Adipose tissue (tissue), 3 donors: ENCODE measurements around the gene DLST. TPM values are rescaled to one million over a fixed set of nuclear protein-coding genes. Genes with fewer than 3 reads are reported as not detected.

ENCODE experiments used
- H3K27ac ChIP-seq: one replicate; pipeline ENCODE4 v1.5.1; 2013; ENCODE audit warnings: low read depth, low read length
- WGBS, 3 donors: extraction: QIAGEN DNeasy Blood & Tissue Kit; methylation state at CpG; one replicate each; pipeline ENCODE4 v1.1.7; 2013; 5-methylcytosine and 5-hydroxymethylcytosine counted together
- polyA plus RNA-seq, 3 donors: library from polyadenylated mRNA; stranded (reverse); fragments of 200-250 nt; gene quantifications; one replicate each; pipeline ENCODE4 v1.2.3, GENCODE V29; 2013
- donor health status: healthy with polysubstance abuse.
- donor health status: Bipolar disorder and iron deficiency.
- donor health status: healthy.

DLST gene
- 100 to 1,000 TPM in 1 of 3 donors, 10 to 100 TPM in 2; 42.7 to 112 (median 54.1) TPM for polyA plus RNA-seq

GRCh38 chr14:74881431-74882102 lies at the start of gene DLST:
Gene DLST, plus strand, starts transcription at chr14:74881916. Its CDS starts 38 bp downstream, at chr14:74881954.
- 1% methylated on average over 45 to 53 of the region's 53 CpGs for WGBS, 3 donors
- H3K27ac ChIP-seq, result peak within 1 kb of the TSS; percentile 98

GRCh38 chr14:74832849-74833248 lies 48.9 kb upstream of the DLST start:
- no peak overlapping the region for H3K27ac ChIP-seq
- 85 to 94% (median 94%) methylated on average over 4 of the region's 4 CpGs for WGBS, 3 donors

- no peak overlapping the region for H3K27ac ChIP-seq
- WGBS, 3 donors, result 74 to 91% (median 76%) methylated on average over 5 of the region's 5 CpGs
These were observed 46.9 kb upstream of the DLST start for GRCh38 chr14:74834692-74835392.

- no peak overlapping the region for H3K27ac ChIP-seq
- 82 to 85% (median 83%) methylated on average over 7 of the region's 7 CpGs for WGBS, 3 donors
These were observed 46.0 kb upstream of the DLST start for GRCh38 chr14:74835645-74836250.

DNA sequence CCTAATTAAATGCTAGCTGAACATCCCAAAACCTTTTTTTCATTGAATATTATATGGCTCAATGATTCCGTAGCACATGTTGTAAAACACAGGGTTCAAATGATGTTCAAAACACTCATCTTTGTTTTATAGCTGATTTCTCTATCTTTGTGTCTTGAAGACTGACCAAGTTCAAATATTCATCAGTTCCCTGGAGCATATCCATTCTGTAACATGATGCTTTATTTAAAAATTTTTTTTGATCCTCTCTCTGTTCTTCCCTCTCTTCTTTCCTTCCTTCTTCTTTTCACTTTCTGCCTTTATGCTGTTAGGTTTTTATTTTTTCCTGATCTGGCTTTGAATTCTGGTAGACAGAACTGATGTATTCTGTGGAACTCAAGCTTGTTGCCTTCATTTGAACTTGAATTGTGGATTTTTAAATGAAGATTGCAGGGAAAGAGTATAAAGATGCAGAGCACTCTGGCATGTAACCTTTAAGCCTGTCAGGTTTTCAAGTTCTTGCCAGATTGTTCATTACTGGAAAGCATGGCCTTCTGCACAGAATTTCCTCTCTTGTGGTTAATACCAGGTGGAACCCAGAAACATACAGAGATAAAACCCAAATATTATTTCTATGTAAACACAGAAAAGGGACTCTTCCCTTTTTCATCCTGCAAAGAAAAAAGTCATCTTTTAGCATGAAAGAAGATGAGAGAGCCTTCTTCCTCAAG lies 45.3 kb upstream of the DLST start:
- 70 to 95% (median 80%) methylated on average over 1 of the region's 1 CpG for WGBS, 3 donors
- no peak overlapping the region for H3K27ac ChIP-seq

GRCh38 chr14:74838166-74838565 lies 43.5 kb upstream of the DLST start:
- 24 to 75% (median 27%) methylated on average over 2 of the region's 2 CpGs for WGBS, 3 donors
- H3K27ac ChIP-seq, result no peak overlapping the region

- H3K27ac ChIP-seq, result no peak overlapping the region
- 86 to 95% (median 93%) methylated on average over 5 of the region's 5 CpGs for WGBS, 3 donors
These were observed 41.1 kb upstream of the DLST start for GRCh38 chr14:74840603-74841030.

DNA sequence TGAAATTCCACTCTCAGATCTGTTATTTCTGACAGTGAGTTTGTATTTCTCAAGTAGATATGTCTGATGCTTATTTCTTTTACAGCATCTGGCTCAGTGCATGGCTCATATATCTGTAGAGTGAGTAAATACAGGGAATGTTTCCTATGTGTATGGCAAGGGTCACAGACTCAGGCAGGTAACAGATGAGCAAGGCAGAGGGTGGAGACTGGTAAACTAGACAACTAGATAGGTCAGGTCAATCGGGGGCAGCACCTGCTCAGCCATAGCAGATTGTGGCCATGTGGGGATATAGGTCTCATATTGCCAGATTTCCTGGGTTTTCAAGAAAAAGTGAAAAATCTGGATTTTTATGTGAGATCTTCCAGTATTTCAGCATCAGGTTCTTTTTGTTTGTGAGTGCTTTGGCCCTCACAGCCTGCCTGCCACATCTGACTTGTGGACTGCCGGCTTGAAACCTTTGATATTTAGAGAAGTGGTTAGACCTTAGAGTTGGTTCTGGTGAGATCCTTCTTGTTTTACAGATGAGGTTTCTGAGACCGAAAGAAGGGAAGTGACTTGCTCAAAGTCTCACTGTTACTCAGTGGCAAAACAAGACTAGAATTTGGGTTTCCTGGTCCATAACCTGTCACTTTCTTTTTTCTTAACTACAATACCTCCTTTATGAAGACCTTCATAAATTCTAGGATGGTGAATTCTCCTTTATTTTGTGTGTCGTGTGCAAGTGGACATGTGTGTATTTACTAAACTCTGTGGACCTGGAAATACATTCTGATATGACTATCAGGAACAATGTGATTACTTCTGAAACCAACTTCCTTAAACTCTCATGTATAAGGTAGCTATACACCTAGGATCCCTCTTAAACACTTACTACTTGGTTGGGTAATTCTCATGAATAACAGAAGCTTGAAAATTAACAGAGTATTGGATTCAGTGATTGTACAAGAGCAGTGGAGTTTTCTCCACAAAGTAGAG lies 40.2 kb upstream of the DLST start:
- WGBS, 3 donors, result 69 to 83% (median 82%) methylated on average over 4 of the region's 4 CpGs
- H3K27ac ChIP-seq, result no peak overlapping the region

GRCh38 chr14:74843653-74844052 lies 38.1 kb upstream of the DLST start:
- H3K27ac ChIP-seq, result no peak overlapping the region

DNA sequence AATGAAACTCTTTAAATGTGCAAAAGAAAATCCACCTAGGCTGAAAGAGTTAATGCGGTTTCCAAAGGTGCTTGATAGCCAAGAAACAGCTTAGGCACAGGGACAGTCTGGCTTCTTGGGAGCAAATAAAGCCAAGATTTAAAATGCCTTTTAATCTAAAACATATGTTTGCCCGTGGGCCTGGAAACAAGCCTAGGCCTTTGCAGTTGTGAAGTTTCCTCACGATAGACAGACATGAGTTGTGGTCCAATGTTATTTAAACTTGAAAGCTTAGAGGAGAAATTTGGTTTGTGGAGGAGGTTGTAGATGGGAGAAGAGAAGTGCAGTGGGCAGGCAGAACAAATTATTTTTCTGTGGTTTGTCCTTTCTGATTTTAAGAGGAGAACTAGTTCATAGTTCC lies 35.5 kb upstream of the DLST start:
- 38 to 68% (median 55%) methylated on average over 3 of the region's 3 CpGs for WGBS, 3 donors
- no peak overlapping the region for H3K27ac ChIP-seq

DNA sequence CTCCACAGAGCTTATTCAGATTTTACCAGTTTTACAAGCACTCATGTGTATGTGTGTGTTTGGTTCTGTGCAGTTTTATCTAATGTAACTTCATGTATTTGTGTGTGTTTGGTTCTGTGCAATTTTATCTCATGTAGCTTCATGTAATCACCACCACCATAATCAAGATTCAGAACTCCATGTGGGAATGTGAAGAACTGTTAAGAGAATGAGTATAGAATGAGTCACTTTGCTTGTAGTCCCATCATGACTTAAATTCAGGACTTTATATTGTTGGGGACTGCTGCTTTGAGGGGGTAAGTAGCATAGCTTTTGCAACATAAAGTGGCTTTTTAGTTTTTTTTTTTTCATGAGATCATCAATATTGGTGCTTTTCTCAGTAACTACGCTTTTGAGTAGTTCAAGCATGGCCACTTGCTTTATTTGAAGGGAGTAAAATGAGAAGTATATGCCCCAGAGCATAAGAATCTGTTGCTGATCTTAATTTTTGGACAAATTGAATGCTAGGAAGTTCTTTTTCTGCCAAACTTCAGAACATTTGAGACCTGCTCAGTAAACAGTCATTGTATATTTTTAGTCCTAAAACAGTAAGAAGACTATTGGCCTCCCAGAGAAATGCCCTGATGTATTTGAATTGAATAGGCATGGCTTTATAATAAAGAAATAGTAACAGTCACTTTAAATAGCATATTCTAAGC lies 34.6 kb upstream of the DLST start:
- no peak overlapping the region for H3K27ac ChIP-seq
- 93 to 100% (median 94%) methylated on average over 1 of the region's 1 CpG for WGBS, 3 donors

DNA sequence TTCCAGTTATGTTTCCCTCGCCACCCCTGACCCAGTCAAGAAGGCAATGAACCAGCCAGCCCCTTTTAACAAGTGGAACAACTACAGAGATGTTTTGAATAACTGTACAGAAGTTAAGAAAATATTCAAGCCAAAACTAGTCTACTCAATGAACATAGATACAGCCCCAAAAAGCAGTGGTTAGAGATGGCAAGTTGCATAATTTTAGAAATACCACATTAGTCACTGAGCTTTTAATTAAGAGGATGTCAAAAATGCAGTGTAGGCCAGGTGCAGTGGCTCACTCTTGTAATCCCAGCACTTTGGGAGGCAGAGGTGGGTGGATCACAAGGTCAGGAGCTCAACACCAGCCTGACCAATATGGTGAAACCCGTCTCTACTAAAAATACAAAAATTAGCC lies 32.9 kb upstream of the DLST start:
- H3K27ac ChIP-seq, result no peak overlapping the region
- WGBS, 3 donors, result 74 to 93% (median 89%) methylated on average over 2 of the region's 2 CpGs

DNA sequence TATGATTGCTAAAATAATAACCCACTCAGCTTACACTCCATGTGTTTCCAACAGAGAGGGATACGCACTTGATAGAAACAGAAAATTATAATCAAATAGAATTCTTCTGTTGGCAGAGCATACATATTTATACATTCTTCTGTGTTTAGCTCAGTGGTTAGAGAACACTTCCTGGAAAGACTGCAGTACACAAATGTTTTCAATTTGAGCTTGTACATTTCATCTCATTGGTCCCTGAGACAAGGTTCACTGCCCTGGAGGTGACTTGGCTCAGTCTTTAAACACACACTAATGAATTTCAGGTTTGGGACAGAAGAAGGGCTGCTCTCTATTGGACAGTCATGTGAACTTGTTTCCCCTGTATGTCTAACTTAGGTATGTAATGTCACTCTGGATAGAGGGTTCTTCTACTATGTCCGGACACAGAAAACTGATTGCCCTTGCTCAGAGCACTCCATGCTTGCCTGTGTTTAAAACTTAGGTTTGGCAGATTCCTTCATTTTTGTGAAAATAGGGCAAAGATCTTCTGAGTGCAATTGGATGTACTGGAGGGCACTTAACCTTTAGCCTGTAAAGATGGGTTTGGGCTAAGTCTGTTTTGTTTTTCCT lies 28.7 kb upstream of the DLST start:
- 40 to 72% (median 51%) methylated on average over 2 of the region's 2 CpGs for WGBS, 3 donors
- no peak overlapping the region for H3K27ac ChIP-seq

- 37 to 45% (median 42%) methylated on average over 4 of the region's 4 CpGs for WGBS, 3 donors
- H3K27ac ChIP-seq, result no peak overlapping the region
These were observed 28.1 kb upstream of the DLST start for GRCh38 chr14:74853581-74853980.

- no peak overlapping the region for H3K27ac ChIP-seq
- 57 to 67% (median 60%) methylated on average over 7 of the region's 7 CpGs for WGBS, 3 donors
These were observed 26.7 kb upstream of the DLST start for GRCh38 chr14:74855021-74855420.

DNA sequence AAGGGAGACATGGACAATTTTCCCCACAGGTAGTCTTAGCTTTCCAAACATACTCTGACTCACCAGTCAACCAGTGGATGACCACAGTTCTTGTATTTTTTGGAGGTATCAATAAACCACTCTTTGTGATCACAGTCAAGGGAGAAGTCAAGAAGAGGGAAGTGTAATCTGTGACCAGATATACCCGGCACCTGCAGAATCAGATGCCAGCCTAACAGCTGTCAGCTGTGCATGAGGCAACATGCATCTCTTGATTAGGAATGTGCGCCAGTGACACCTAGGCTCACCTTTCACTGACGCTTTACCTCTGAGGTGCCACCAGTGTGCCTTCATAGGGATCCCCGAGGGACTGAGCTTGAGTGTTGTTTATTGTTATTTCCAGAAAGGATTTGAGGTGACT lies 25.8 kb upstream of the DLST start:
- H3K27ac ChIP-seq, result no peak overlapping the region
- WGBS, 3 donors, result 70 to 80% (median 78%) methylated on average over 4 of the region's 4 CpGs

DNA sequence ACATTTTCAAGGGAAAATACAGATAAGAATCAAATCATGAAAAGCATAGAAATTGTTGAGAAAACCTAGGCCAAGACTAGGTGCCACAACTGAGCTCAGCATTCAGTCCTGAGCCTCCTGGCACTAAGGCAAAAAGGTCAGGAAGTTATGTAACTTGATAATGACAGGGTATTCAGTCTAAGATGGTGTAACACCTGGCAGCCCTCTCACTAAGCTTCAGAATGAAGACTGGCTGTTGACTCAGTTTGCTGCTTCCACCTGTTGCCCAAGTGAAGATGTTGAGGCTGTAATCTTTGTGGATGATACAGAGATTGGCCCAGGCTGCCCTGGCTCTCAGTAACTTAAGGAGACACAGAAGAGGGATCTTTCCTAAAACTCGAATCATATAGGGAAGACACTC lies 25.4 kb upstream of the DLST start:
- H3K27ac ChIP-seq, result no peak overlapping the region
- 81 to 90% (median 88%) methylated on average over 1 of the region's 1 CpG for WGBS, 3 donors
